ENCODE results near the gene PHIP.

PHIP gene

DNA sequence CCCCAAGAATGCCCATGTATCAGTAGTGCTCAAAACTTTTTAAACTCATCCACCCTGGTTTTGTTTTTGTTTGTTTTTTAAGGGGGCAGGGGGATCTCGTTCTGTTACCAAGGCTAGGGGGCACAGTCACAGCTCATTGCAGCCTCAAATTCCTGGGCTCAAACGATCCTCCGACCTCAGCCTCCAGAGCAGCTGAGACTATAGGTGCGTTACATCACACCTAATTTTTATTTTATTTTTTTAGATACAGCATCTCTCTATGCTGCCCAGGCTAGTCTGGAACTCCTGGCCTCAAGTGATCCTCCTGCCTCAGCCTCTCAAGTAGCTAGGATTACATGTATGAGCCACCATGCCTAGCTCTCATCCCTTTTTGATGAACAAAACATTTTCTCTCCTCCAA lies 11.2 kb downstream of the PHIP start:
- DNase-seq = no peak

DNA sequence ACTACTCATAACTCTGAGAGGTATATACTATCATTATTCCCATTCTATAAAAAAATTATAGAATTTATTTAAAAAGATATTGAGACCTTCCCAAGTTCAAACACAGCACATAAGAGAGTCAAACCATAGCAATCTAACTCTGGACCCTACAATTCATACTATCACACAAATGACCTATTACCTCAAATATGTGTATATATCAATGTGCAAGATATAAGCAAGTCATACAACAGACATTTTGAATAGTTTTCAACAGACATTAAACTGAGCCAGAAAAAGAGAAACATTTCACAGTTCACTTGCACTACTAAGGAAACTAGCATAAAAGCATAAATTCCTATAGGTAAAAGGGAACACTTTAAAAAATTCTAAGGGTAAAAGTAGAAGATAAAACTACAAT lies 11.7 kb downstream of the PHIP start:
- DNase-seq = no peak

DNA sequence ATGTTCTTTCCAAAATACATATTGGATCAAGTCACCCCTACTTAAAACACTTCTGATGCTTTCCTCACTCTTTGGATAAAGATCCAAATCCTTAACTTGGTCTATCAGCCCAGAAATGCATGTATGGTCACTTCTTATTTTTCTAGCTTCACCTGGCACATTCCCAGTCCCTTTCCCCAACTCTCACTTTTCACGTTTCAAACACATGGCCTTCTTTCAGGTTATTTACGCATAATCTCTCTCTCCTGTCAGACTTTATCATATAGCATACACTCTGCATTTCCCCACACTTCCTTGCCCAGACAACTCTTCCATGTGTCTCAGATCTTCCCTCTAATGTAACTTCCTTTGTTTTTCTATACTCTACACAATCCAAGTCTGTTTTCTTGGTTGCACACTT lies 12.8 kb downstream of the PHIP start:
- no peak for DNase-seq

DNA sequence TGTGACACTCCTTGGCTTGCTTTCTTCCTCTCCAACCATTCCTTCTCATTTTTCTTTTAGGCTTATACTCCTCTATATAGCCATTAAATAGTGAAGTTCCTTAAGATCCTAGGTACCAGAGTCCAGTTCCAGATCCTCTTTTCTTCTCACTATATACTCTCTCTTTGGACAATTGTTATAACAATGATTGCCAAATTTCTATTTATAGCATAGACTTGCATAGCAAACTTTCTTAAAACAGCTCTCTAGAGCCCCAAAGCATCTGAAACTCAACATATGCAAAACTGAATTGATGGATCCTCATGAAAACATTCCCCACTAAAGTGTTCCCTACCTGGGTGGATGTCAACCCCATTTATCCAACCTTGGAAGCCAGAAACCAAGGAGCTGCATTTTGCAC lies 13.4 kb downstream of the PHIP start:
- no peak for DNase-seq

DNA sequence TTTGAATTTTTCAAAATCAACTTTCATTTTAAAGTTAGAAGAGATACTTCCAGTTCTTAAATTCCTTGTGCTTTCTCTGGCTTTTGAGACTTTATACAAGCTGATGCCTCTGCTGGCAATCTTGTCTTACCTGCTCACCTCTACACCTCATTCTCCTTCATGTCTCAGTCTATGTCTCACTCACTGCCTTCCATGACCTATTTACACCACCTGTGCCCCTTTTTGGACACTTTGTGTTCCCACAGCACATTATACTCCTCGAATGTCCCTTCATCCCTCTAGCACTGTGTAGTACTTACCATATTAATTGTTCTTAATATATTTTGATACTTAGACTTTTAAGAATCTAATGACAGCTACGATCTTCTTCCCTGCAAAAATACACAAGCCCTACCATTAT lies 15.3 kb downstream of the PHIP start:
- no peak for DNase-seq

DNA sequence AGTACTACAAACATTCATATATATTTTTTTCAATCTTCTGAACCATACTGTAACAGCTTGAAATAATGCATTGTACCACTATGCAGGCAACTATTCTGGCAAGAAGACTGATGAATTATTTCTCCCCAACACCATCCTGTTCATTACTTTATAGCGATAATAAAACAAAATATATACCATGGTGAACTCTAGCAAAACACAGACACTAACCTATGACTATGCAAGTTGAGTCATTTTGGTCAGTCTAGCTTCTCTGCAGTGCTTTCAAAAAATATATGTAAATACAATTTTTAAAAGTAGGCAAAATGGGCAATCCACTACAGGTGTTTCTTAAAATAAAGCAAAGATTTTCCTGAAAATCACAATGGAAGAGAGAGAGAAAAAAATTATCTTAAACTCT lies 20.3 kb downstream of the PHIP start:
- DNase-seq = no peak

DNA sequence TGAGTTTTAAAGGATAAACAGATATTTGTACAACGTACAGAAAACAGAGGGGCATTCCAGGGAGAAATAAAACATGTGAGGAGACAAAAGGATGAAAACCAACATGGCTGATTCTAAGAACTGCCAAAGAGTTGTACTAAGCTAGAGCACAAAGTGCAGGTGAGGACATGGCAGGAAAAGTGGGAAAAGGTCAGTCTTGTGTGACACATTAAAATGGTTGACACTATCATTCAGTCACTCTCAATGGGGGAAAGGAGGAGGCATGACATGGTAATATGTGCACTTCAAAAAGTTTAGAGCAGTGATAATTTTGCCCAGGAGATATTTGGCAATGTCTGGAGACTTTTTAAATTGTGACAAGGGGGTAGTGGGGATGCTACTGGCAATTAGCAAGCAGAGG lies 21.8 kb downstream of the PHIP start:
- no peak for DNase-seq

DNA sequence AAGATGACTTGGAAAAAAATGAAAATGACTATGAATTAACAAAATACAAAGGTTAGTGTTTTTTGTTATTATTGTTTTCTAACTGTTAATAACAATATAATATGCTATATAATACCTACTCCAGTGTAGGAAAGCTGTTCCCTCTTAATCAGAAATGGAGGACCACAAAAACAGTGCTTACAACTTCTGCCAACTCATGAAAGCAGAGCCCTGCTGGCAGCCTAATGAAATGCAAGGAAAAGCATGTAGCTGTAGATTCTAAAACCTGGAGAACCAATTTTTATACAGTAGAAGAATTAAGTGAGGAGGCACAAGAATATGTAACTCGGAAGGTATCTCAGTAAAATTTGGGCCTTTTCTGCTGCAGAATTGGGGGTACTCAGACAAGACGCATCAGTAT lies 29.4 kb downstream of the PHIP start:
- DNase-seq = peak; percentile 23

DNA sequence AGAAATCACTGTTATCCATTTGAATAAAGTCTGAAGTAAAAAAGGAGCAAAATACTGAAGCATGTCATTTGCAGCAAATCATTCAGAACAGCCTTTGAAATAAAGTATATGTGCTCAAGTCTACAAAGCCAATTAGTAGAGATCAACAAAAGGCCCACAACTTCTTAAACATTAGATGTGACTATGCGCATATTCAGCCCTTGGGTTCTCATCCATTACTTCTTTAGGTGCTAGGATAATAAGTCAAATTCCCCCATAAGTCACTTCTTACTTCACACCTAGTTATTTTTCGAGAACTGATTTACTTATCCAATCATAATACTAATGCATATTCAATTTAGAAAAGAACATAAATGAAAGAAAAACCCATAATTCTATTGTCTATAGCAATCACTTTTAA lies 31.0 kb downstream of the PHIP start:
- DNase-seq = no peak

DNA sequence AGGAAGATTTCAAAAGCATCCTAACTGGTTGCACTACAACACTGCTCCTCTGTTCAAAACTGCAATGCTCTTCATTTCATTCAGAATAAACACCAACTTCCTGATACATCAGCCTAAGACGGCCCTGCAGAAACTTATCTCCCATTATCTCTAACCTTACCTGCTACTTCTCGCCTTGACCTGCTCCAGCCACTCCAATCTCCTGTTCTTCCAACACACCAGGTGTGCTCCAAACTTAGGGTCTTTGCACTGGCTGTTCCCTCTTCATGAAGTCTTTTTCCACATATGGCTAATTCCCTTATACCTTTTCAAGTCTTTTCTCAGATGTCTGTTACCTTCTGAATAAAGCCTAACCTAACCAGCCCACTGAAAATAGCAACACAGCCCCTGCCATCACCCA lies 32.1 kb downstream of the PHIP start:
- no peak for DNase-seq

DNA sequence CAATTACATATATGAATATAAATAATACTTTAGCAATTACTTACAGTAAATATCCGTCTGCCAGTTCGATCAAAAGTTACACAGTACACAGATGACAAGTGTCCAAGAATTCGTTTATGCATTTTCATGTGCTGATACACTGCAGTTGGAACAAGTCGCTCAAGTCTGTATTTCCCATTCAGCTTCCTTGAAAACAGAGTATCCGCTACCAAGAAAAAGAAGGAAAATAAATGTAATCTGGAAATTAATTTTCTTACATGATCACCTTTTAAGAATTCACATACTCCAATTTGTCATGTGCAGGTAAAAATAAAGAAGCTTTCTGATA lies 35.3 kb downstream of the PHIP start:
- DNase-seq = no peak

DNA sequence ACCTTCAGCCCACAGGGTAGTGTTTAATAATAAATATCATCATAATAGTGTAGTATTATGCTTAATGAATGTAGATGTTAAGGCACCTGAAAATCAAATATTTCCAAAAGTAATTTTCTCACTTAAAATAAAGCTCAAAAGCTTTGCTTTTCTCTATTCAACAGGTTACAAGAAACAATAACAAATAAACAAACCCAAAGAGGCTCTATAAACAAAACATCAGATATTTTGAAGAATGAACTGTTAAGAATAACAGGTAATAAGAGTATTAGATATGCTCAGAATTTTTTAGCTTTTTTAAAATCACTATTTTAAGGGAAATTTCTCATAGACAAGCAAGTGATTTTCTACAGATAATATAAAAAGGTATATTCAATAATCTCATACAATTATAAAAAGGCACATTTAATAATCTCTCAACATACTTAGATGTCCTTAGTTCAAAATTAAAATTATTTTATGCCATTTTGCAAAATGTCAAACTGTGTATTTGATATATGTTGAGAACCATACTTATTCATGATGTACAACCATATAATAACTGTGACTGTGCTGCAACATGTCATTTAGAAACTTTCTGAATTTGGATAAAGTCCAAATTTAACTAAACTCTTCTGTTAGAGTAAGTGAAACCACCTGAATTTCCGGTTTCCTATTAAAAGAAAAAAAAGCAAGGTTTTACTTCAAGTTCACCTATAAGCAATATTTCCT lies 35.8 kb downstream of the PHIP start:
- DNase-seq = no peak

DNA sequence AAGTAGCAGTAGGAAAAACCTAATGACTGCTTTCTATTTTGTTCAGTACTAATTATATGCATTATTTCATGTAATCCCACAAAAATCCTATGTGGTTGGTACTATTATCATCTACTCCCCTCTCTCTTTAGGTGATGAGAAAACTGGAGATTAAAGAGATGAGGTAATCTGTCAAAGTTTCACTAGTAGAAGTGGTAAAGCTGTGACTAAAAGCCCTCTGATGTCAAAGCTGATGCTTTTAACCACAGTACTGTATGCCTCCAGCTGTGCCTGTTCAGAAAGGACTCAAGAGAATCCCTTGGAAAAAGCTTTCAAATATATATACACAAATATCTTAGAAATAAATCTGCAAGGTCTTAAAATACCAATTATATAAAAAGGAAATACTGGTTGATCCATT lies 38.0 kb downstream of the PHIP start:
- DNase-seq = peak; percentile 35

DNA sequence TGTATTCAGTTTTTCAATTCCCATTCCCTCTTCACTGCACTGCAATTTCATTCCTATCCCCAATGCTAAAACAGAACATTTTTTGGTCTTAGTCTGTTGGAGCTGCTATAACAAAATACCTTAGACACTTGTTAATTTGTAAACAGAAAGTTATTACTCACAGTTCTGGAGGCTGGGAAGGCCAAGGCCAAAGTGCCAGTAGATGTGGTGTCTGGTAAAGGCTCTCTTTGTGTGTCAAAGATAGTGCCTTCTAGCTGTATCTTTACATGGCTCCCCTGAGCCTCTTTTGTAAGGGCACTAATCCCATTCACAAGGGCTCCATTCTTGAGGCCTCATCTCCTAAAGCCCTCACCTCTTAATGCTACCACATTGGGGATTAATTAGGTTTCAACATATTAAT lies 40.0 kb downstream of the PHIP start:
- DNase-seq = no peak

DNA sequence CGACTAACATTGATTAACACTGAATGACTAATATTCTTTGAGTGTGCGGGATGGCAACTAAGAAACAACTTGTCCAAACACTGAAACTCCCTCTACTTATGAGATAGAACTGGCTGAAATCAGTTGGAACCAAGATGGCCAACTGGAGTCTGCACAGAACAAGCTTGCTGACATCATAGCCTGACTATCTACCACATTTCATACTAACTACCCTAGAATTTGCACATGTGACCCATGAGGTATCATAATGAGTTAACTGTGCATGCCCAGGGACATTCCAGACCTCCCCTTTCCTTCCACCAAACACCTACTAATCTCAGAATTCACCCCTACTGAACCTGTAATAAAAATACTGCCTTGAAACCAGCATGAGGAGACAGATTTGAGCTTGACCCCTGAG lies 43.2 kb downstream of the PHIP start:
- peak; percentile 7 for DNase-seq

DNA sequence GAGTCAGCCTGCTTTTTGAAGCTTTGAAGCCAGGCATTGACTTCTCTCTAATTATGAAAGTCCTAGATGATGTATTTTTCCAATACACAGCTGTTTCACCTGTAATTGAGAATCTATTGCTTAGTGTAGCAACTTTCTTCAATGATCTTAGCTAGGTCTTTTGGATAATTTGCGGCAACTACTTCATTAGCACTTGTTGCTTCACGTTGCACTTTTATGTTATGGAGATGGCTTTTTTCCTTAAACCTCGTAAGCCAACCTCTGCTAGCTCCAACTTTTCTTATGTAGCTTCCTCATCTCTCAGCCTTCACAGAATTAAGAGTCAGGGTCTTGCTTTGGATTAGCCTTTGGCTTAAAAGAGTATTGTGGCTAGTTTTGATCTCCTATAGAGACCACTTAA lies 44.8 kb downstream of the PHIP start:
- DNase-seq = no peak

DNA sequence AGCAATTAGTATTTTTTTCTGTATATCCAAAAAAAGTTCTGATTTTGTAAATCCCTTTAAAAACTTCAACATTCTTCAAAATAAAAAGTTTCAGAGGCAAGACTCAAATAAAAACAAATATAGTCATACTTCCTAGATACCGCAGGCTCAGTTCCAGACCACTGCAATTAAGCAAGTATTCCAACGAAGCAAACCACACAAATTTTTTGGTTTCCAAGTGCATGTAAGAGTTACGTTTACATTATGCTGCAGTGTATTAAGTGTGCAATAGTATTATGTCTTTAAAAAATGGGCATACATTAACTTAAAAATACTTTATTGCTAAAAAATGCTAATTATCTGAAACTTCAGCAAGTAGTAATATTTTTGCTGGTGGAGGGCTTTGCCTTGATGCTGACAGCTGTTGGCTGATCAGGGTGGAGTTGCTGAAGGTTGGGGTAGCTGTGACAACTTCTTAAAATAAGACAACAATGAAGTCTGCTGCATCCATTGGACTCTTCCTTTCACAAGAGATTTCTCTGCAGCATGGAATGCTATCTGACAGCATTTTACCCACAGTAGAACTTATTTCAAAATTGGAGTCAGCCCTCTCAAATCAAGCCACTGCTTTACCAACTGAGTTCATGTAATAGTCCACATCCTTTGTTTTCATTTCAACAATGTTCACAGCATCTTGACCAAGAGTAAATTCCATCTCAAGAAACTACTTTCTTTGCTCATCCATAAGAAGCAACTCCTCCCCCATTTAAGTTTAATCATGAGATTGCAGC lies 46.0 kb downstream of the PHIP start:
- peak; percentile 87 for DNase-seq

DNA sequence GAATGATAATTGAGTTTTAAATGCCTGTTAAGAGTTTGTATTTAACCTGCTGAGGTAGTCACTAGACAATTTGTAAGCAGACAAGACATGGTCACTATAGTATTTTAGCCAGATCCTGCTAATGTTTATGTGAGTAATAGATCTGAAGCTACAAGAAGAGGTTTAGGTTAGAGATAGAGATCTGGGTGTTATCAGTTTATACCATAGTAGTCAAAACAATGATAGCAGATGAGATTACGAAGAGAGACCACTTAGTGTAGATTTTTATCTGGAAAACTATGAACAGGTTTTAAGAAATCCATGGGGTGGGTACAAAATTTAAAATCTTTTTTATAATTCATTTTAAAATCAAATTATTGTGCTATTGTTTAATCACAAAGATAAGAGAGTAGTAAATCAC lies 47.5 kb downstream of the PHIP start:
- DNase-seq = no peak

DNA sequence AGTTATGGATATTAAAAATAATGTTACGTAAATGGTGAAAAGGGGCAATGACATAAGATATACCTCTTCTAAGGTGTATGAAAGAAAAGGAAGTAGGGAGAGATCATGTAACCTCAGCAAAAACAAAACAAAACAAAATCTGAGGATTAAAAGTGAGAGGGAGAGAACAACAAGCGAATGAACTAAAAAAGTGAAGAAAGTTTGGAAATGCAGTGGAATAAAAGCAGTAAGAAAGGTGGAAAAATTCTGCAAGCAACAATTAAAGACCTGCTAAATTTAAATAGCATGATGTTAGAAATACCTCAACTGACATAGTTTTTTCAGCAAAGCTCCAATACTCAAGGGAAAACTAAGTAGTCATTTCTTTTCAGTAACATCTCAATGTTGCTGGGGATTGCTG lies 48.0 kb downstream of the PHIP start:
- no peak for DNase-seq

DNA sequence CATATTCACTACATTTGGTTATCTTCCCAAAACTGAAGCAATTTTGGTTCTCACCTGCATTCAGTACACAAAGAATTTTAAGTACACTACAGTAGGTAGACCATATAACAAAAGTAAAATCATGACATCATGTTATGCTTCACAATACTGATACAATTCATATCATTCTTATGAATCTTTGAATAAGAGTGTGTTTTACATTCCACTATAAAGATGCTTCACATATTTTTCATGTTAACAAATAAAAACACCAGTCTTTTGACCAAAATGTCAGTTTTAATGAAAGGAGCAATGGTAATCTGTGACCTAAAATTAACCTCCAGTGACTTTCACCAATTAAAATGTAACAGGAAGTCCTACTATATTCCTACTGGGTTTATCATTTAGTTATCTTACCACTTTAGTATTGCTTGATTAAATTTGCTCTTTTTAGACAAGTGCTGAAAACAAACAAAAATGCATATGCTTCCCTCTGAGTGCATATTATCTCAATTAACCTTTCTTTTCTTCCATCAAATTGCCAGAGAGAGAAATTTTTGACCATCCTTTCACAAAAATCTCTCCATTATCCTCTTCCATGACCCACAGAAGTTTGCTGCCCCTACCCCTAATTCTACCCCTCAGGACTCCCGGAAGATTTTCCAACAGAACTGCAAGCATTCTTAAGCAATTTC lies 49.3 kb downstream of the PHIP start:
- peak; percentile 28 for DNase-seq

DNA sequence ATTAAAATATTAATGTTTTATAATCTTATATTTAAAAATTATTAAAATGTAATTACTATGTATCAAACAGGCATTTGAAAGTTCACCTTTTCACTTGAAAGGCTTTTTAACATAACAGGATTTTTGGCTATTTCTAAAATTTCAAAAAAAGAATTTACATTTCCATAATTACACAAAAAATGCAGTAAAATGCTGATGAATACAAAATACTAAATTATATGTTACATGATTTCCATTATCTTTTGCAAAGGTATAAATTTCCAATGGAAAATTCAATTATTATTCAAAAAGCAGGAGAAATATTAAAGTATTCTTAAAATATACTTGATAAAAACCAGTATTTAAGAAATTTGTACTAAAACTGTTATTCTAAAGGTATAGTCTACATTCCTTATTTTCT lies 66.1 kb downstream of the PHIP start:
- no peak for DNase-seq

DNA sequence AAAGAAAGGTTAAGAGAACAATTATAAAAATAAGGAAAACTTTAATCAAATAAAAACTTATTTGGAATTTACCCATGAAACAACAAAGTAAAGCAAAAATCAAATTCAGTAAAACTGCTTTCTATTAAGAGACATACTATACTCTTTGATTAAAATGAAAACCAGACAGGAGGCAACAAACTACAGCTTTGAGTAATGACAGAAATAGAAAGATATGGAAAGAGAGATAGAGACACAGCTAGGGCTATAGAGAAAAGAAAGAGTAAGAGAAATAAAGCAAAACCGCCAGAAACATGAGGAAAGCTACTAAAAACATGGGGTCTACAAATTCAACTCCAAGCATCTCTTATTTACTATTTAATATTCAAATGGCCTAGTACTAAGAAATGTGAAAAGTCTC lies 67.6 kb downstream of the PHIP start:
- no peak for DNase-seq

DNA sequence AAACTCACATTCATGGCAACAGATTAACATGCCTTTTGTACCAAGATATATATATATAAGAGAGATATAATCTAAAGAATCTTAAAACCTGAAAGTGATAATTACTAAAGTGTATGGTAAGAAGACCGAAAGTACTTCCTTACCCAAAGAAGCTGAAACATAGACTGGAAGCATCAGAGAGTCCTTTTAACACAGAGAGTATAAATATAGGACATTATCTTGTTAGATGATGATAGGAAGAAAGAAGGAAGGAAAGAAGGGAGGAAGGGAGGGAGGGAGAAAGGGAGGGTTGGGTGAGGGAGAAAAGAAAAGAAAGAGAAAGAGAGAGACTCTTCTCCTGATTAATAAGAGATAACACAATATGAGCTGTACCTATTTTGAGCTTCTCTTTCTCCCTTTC lies 68.2 kb downstream of the PHIP start:
- DNase-seq = no peak

DNA sequence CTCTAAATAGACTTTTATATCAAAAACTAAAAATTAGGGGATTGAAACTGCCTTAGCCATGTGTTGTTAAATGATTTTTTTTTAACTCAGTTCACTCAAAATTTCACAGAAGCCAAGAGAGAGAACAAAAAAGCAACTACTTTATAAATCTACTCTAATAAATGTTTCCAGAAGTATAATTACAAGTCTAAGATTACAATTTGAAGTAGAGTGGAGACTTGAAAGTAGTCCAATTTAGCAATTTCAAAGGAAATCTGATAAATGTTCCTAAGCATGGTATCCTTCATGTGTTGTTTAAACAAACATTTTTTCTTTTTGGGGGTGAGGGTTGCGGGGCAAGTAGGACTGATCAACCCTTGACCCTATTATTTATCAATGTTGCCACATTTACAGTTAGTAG lies 72.6 kb downstream of the PHIP start:
- DNase-seq = no peak

DNA sequence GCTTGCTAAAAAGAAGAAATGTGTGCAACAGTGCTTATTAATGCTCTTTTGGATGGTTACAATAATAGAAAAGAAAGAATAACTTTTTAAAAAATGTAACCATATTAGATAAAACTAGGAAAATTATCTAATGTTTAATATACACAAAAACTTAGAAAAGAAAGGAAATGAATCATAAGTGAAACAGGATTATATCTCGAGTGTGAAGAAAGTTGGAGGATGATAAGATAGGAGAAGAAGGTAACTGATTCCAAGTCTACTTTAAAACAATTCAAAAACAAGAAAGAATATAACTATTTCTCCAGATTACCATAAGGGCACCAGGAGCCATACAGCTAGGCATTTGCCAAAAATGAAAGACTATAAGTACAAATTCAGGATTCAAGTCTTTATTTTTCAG lies 73.0 kb downstream of the PHIP start:
- no peak for DNase-seq

Measured in fibroblast of skin of right quadriceps (primary cell).